Erythroblast (primary cell): ENCODE measurements around the gene AURKA.

ENCODE experiments used
- GATA1 ChIP-seq: IDR thresholded peaks from 2 replicates; pipeline ENCODE4 v1.6.1; 2011; ENCODE audit warnings: low read depth, mild to moderate bottlenecking, control low read depth, low read length, moderate library complexity
- POLR2A ChIP-seq: IDR thresholded peaks from 2 replicates; pipeline ENCODE4 v1.6.1; 2011; ENCODE audit warnings: mild to moderate bottlenecking, low read length

DNA sequence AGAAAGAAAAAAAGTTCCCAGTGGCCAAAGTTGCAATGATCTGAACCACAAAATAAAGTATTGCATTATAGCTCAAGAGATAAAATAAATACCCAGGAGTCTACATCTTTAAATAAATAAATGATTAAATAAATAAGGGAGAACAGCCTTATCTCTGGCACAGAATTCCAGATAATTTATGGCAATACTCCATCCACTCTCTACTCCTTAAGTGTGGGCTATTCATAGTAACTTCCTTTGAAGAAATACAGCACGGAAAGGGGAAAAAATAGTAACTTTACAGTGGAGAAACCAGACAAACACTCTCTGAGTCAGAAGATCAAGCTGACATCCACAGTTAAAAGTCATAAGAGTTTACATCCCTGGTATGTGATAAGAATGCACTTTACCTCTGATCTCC is 11.6 kb downstream of the AURKA start:
- TF ChIP-seq POLR2A, result no peak
- no peak for TF ChIP-seq GATA1
